ENCODE measurements around the gene SFPQ.

Gene SFPQ

GRCh38 chr1:35136780-35137179 lies 56.2 kb downstream of the SFPQ start:
- no peak for DNase-seq

Measured in DMS53 (cell line).